ENCODE data around the gene TRA2A.

The TRA2A gene

DNA sequence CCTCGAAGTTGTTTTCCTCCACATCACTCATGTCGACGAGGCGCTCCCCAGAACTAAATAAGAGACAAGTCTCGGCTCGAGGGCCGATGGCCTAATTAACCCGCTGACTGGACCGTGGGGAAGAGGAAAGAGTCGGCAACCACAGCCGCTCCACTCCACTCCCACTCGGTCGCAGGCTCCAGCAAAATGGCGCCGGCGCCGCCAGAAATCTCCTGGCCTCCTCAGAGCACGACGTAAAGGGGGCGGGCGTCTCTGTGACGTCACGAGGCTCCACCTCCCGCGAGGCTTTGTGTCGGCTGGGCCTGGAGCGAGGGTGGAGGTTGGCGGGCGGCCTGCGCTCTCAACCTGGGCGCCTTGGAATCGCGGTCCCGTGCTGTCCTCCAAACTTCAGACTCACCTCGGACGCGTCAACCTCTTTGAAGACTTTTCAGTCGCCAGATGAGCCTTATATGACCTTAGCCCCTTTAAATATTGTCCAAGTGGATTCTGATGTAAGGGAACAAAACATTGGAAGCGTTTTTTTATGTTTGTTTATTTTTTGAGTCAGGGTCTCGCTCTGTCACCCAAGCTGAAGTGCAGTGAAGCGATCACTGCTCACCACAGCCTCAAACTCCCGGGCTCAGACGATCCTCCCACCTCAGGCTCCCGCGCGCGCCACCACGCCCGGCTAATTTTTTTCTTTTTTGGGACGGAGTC, at the start of gene TRA2A:
TRA2A (minus strand) TSS at position 188 of the 696 bp plus-strand sequence; CDS start at position 31, 157 bp downstream.
- Histone ChIP-seq H3K36me3 (ENCODE audit: control insufficient read depth, insufficient read depth, low read length) (no peaks in the 10 kb centered on the region), H3K4me1 (ENCODE audit: control insufficient read depth, insufficient read depth, low read length) (peaks cover 9% of the 10 kb centered on the region), H3K4me3 (ENCODE audit: low read depth, low read length) (peak within 1 kb of the TSS; percentile 95), H3K9ac (ENCODE audit: low read depth, low read length) (peak within 1 kb of the TSS; percentile 99), H3K27me3 (ENCODE audit: control insufficient read depth, insufficient read depth, low read length) (no peaks in the 10 kb centered on the region), H3K9me3 (ENCODE audit: control insufficient read depth, insufficient read depth, low read length) (no peaks in the 10 kb centered on the region)

GRCh38 chr7:23570592-23571200, 38.9 kb upstream of the TRA2A start:
- Histone ChIP-seq H3K9ac (ENCODE audit: low read depth, low read length) (no peak overlapping the region), H3K4me1 (ENCODE audit: control insufficient read depth, insufficient read depth, low read length) (peaks cover 3% of the 10 kb centered on the region)

GRCh38 chr7:23558303-23558702, 26.5 kb upstream of the TRA2A start:
- H3K9me3 ChIP-seq (ENCODE audit: control insufficient read depth, insufficient read depth, low read length) = no peaks in the 10 kb centered on the region
- H3K36me3 ChIP-seq (ENCODE audit: control insufficient read depth, insufficient read depth, low read length) = no peaks in the 10 kb centered on the region
- no peak overlapping the region for H3K4me3 ChIP-seq (ENCODE audit: low read depth, low read length)
- H3K9ac ChIP-seq (ENCODE audit: low read depth, low read length) = no peak overlapping the region
- no peaks in the 10 kb centered on the region for H3K4me1 ChIP-seq (ENCODE audit: control insufficient read depth, insufficient read depth, low read length)
- no peaks in the 10 kb centered on the region for H3K27me3 ChIP-seq (ENCODE audit: control insufficient read depth, insufficient read depth, low read length)

More at GRCh38 chr7:23570592-23571200, 38.9 kb upstream of the TRA2A start:
- H3K27me3 ChIP-seq (ENCODE audit: control insufficient read depth, insufficient read depth, low read length) = no peaks in the 10 kb centered on the region
- H3K4me3 ChIP-seq (ENCODE audit: low read depth, low read length) = no peak overlapping the region
- no peaks in the 10 kb centered on the region for H3K9me3 ChIP-seq (ENCODE audit: control insufficient read depth, insufficient read depth, low read length)
- no peaks in the 10 kb centered on the region for H3K36me3 ChIP-seq (ENCODE audit: control insufficient read depth, insufficient read depth, low read length)

GRCh38 chr7:23547662-23548061, 15.9 kb upstream of the TRA2A start:
- Histone ChIP-seq H3K27me3 (ENCODE audit: control insufficient read depth, insufficient read depth, low read length) (no peaks in the 10 kb centered on the region), H3K9ac (ENCODE audit: low read depth, low read length) (no peak overlapping the region), H3K4me3 (ENCODE audit: low read depth, low read length) (no peak overlapping the region), H3K36me3 (ENCODE audit: control insufficient read depth, insufficient read depth, low read length) (no peaks in the 10 kb centered on the region), H3K9me3 (ENCODE audit: control insufficient read depth, insufficient read depth, low read length) (no peaks in the 10 kb centered on the region), H3K4me1 (ENCODE audit: control insufficient read depth, insufficient read depth, low read length) (no peaks in the 10 kb centered on the region)

GRCh38 chr7:23546897-23547572, 15.3 kb upstream of the TRA2A start:
- no peaks in the 10 kb centered on the region for H3K27me3 ChIP-seq (ENCODE audit: control insufficient read depth, insufficient read depth, low read length)
- no peaks in the 10 kb centered on the region for H3K9me3 ChIP-seq (ENCODE audit: control insufficient read depth, insufficient read depth, low read length)
- H3K4me1 ChIP-seq (ENCODE audit: control insufficient read depth, insufficient read depth, low read length) = no peaks in the 10 kb centered on the region
- no peak overlapping the region for H3K9ac ChIP-seq (ENCODE audit: low read depth, low read length)
- H3K4me3 ChIP-seq (ENCODE audit: low read depth, low read length) = no peak overlapping the region
- H3K36me3 ChIP-seq (ENCODE audit: control insufficient read depth, insufficient read depth, low read length) = no peaks in the 10 kb centered on the region

GRCh38 chr7:23545493-23545892, 13.7 kb upstream of the TRA2A start:
- H3K9ac ChIP-seq (ENCODE audit: low read depth, low read length) = no peak overlapping the region
- H3K36me3 ChIP-seq (ENCODE audit: control insufficient read depth, insufficient read depth, low read length) = no peaks in the 10 kb centered on the region
- H3K4me3 ChIP-seq (ENCODE audit: low read depth, low read length) = no peak overlapping the region
- no peaks in the 10 kb centered on the region for H3K4me1 ChIP-seq (ENCODE audit: control insufficient read depth, insufficient read depth, low read length)
- no peaks in the 10 kb centered on the region for H3K9me3 ChIP-seq (ENCODE audit: control insufficient read depth, insufficient read depth, low read length)
- no peaks in the 10 kb centered on the region for H3K27me3 ChIP-seq (ENCODE audit: control insufficient read depth, insufficient read depth, low read length)

- Histone ChIP-seq H3K27me3 (ENCODE audit: control insufficient read depth, insufficient read depth, low read length) (no peaks in the 10 kb centered on the region), H3K4me1 (ENCODE audit: control insufficient read depth, insufficient read depth, low read length) (no peaks in the 10 kb centered on the region), H3K9me3 (ENCODE audit: control insufficient read depth, insufficient read depth, low read length) (no peaks in the 10 kb centered on the region), H3K9ac (ENCODE audit: low read depth, low read length) (no peak overlapping the region), H3K4me3 (ENCODE audit: low read depth, low read length) (no peak overlapping the region), H3K36me3 (ENCODE audit: control insufficient read depth, insufficient read depth, low read length) (no peaks in the 10 kb centered on the region)
Measured at GRCh38 chr7:23544913-23545354, 13.2 kb upstream of the TRA2A start.

DNA sequence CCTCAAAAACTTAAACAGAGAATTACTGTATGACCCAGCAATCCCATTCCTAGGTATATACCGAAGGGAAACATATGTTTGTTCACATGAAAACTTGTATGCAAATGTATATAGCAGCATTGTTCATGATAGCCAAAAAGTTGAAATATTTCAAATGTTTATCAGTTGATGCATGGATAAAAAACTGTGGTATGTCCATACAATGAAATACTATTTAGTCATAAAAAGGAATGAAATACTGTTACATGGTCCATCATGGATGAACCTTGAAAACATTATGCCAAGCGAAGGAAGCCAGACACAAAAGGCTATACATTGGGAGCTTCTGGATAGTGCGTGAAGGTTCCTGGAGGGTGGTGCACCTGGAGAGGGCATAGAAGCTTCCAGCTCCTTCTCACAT, 11.0 kb upstream of the TRA2A start:
- Histone ChIP-seq H3K27me3 (ENCODE audit: control insufficient read depth, insufficient read depth, low read length) (no peaks in the 10 kb centered on the region), H3K4me1 (ENCODE audit: control insufficient read depth, insufficient read depth, low read length) (no peaks in the 10 kb centered on the region), H3K36me3 (ENCODE audit: control insufficient read depth, insufficient read depth, low read length) (no peaks in the 10 kb centered on the region), H3K4me3 (ENCODE audit: low read depth, low read length) (no peak overlapping the region), H3K9me3 (ENCODE audit: control insufficient read depth, insufficient read depth, low read length) (no peaks in the 10 kb centered on the region), H3K9ac (ENCODE audit: low read depth, low read length) (no peak overlapping the region)

DNA sequence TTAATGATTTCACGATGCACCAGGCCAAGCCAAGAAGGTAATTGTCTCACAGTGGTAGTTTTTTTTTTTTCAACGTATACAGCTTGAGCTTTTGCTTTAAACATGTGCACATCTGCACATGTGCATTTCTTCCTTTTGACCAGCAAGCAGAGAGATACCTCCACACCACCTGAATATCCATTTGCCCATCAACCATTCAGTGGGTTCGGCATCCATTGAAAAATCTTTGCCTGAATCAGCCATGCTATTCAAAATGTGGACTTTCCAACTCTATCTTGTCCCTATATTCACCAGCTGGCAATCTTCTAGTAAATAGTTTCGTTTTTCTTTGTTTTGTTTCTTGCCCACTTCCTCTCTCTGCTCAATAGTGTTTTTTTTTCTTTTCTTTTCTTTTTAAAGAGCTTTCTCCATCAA, 7.7 kb upstream of the TRA2A start:
- no peaks in the 10 kb centered on the region for H3K27me3 ChIP-seq (ENCODE audit: control insufficient read depth, insufficient read depth, low read length)
- H3K4me3 ChIP-seq (ENCODE audit: low read depth, low read length) = no peak overlapping the region
- no peaks in the 10 kb centered on the region for H3K9me3 ChIP-seq (ENCODE audit: control insufficient read depth, insufficient read depth, low read length)
- no peaks in the 10 kb centered on the region for H3K36me3 ChIP-seq (ENCODE audit: control insufficient read depth, insufficient read depth, low read length)
- H3K9ac ChIP-seq (ENCODE audit: low read depth, low read length) = no peak overlapping the region
- no peaks in the 10 kb centered on the region for H3K4me1 ChIP-seq (ENCODE audit: control insufficient read depth, insufficient read depth, low read length)

- Histone ChIP-seq H3K9ac (ENCODE audit: low read depth, low read length) (no peak overlapping the region), H3K9me3 (ENCODE audit: control insufficient read depth, insufficient read depth, low read length) (no peaks in the 10 kb centered on the region), H3K36me3 (ENCODE audit: control insufficient read depth, insufficient read depth, low read length) (no peaks in the 10 kb centered on the region), H3K27me3 (ENCODE audit: control insufficient read depth, insufficient read depth, low read length) (no peaks in the 10 kb centered on the region), H3K4me1 (ENCODE audit: control insufficient read depth, insufficient read depth, low read length) (no peaks in the 10 kb centered on the region), H3K4me3 (ENCODE audit: low read depth, low read length) (no peak overlapping the region)
Measured at GRCh38 chr7:23538301-23538700, 6.5 kb upstream of the TRA2A start.

GRCh38 chr7:23533238-23533604, 1.4 kb upstream of the TRA2A start:
- Histone ChIP-seq H3K9me3 (ENCODE audit: control insufficient read depth, insufficient read depth, low read length) (no peaks in the 10 kb centered on the region), H3K4me3 (ENCODE audit: low read depth, low read length) (no peak overlapping the region), H3K4me1 (ENCODE audit: control insufficient read depth, insufficient read depth, low read length) (peaks cover 3% of the 10 kb centered on the region), H3K36me3 (ENCODE audit: control insufficient read depth, insufficient read depth, low read length) (no peaks in the 10 kb centered on the region), H3K27me3 (ENCODE audit: control insufficient read depth, insufficient read depth, low read length) (no peaks in the 10 kb centered on the region), H3K9ac (ENCODE audit: low read depth, low read length) (no peak overlapping the region)

Measured in iPS-15b (cell line).